Left ventricle myocardium inferior (tissue), 1 donor: ENCODE measurements around the gene GPX7. TPM values are rescaled to one million over a fixed set of nuclear protein-coding genes. Genes with fewer than 3 reads are reported as not detected.
A peak's percentile ranks its signal among the peaks of the same experiment; 100 is the strongest.

Experiments
- DNase-seq: peaks from one replicate; pipeline ENCODE4 v3.0.0-alpha.2; 2020
- H3K27ac ChIP-seq: fragments of 200-600 bp; replicated peaks from 2 replicates; pipeline ENCODE4 v1.8.0; 2021
- H3K27me3 ChIP-seq: fragments of 200-600 bp; 2 replicates; pipeline ENCODE4 v1.8.0; 2021; ENCODE audit warnings: low read depth
- H3K36me3 ChIP-seq: fragments of 200-600 bp; 2 replicates; pipeline ENCODE4 v1.8.0; 2021
- H3K4me1 ChIP-seq: fragments of 200-600 bp; 2 replicates; pipeline ENCODE4 v1.8.0; 2021
- H3K4me3 ChIP-seq: fragments of 200-600 bp; 2 replicates; pipeline ENCODE4 v1.8.0; 2021; ENCODE audit warnings: mild to moderate bottlenecking, moderate library complexity
- H3K9me3 ChIP-seq: fragments of 200-600 bp; replicated peaks from 2 replicates; pipeline ENCODE4 v1.8.0; 2021
- CTCF ChIP-seq: fragments of 200-600 bp; IDR thresholded peaks from 2 replicates; pipeline ENCODE4 v1.8.0; 2021; ENCODE audit warnings: antibody characterized with exemption, mild to moderate bottlenecking, borderline replicate concordance
- intact Hi-C: fragments of 100-400 bp; cut with micrococcal nuclease; formaldehyde crosslinking; loops from one replicate; pipeline ENCODE4 v1.11.0; 2022
- total RNA-seq: library from RNA; stranded (reverse); fragmentation: NEBNext Ultra II Directional; extraction: Animal tissue kit (Norgen Biotek cat#: 25700); gene quantifications from one replicate; pipeline ENCODE4 v1.2.1, GENCODE V29; 2021
- donor health status: DM: no; HTN: yes; CAD: no; lungs with severe emphysema.

Gene GPX7
- total RNA-seq, 1 donor from 2014 or later, result 5.2 TPM

- TF ChIP-seq CTCF, result no peak
- H3K4me1 ChIP-seq, result peaks cover 35% of the 10 kb centered on the region
- H3K4me3 ChIP-seq, result peak overlapping the region; percentile 62
- H3K9me3 ChIP-seq, result no peaks in the 10 kb centered on the region
- DNase-seq, result no peak
- no peaks in the 10 kb centered on the region for H3K36me3 ChIP-seq
- H3K27ac ChIP-seq, result no peak overlapping the region
- intact Hi-C loops, result no loop called here
- peaks cover 42% of the 10 kb centered on the region for H3K27me3 ChIP-seq
Observed at GRCh38 chr1:52633291-52633754, 31.2 kb downstream of the GPX7 start.

- H3K4me1 ChIP-seq, result peaks cover 35% of the 10 kb centered on the region
- no peaks in the 10 kb centered on the region for H3K36me3 ChIP-seq
- DNase-seq, result no peak
- no peak overlapping the region for H3K27ac ChIP-seq
- no peaks in the 10 kb centered on the region for H3K9me3 ChIP-seq
- intact Hi-C loops, result no loop called here
- TF ChIP-seq CTCF, result no peak
- peaks cover 42% of the 10 kb centered on the region for H3K27me3 ChIP-seq
- H3K4me3 ChIP-seq, result no peak overlapping the region
Observed at GRCh38 chr1:52634111-52634510, 31.9 kb downstream of the GPX7 start.

- intact Hi-C loops, result no loop called here
- Histone ChIP-seq H3K4me1 (peaks cover 35% of the 10 kb centered on the region), H3K27ac (no peak overlapping the region), H3K27me3 (peaks cover 40% of the 10 kb centered on the region), H3K9me3 (no peaks in the 10 kb centered on the region), H3K36me3 (no peaks in the 10 kb centered on the region), H3K4me3 (no peak overlapping the region)
- no peak for TF ChIP-seq CTCF
- no peak for DNase-seq
Observed at GRCh38 chr1:52635321-52636089, 33.3 kb downstream of the GPX7 start.

GRCh38 chr1:52636721-52637695, 34.8 kb downstream of the GPX7 start:
- Histone ChIP-seq H3K27ac (peak overlapping the region; percentile 57), H3K9me3 (no peaks in the 10 kb centered on the region), H3K27me3 (peaks cover 25% of the 10 kb centered on the region), H3K4me3 (no peak overlapping the region), H3K36me3 (no peaks in the 10 kb centered on the region), H3K4me1 (peaks cover 28% of the 10 kb centered on the region)
- DNase-seq, result no peak
- intact Hi-C loops, result no loop called here
- TF ChIP-seq CTCF, result no peak

GRCh38 chr1:52637946-52638345, 35.8 kb downstream of the GPX7 start:
- H3K27me3 ChIP-seq, result peaks cover 15% of the 10 kb centered on the region
- intact Hi-C loops, result no loop called here
- H3K27ac ChIP-seq, result no peak overlapping the region
- no peaks in the 10 kb centered on the region for H3K36me3 ChIP-seq
- peaks cover 19% of the 10 kb centered on the region for H3K4me1 ChIP-seq
- H3K9me3 ChIP-seq, result no peaks in the 10 kb centered on the region
- H3K4me3 ChIP-seq, result no peak overlapping the region
- no peak for TF ChIP-seq CTCF
- DNase-seq, result no peak
